WTC11 (cell line): ENCODE results near the gene ZFPL1.

Experiments used
- CTCF ChIP-seq: fragments of 200-600 bp; IDR thresholded peaks from 2 replicates; pipeline ENCODE4 v1.8.0; 2022; ENCODE audit warnings: antibody characterized with exemption
- E2F4 ChIP-seq: sonication (generic); formaldehyde crosslinking; IDR thresholded peaks from 2 replicates; pipeline ENCODE4 v1.8.1; 2022; ENCODE audit warnings: low read depth, mild to moderate bottlenecking, moderate library complexity, missing genetic modification reagents, borderline replicate concordance
- TF ChIP-seq, protein P1 (sequence below): sonication (generic); formaldehyde crosslinking; IDR thresholded peaks from 2 replicates; pipeline ENCODE4 v1.8.0; 2022; ENCODE audit warnings: mild to moderate bottlenecking, missing genetic modification reagents
- TF ChIP-seq, protein P2 (sequence below): sonication (generic); formaldehyde crosslinking; IDR thresholded peaks from 2 replicates; pipeline ENCODE4 v1.8.0; 2022; ENCODE audit warnings: missing genetic modification reagents
- TF ChIP-seq, protein P3 (sequence below): sonication (generic); formaldehyde crosslinking; IDR thresholded peaks from 2 replicates; pipeline ENCODE4 v1.8.0; 2023; ENCODE audit warnings: missing genetic modification reagents

DNA sequence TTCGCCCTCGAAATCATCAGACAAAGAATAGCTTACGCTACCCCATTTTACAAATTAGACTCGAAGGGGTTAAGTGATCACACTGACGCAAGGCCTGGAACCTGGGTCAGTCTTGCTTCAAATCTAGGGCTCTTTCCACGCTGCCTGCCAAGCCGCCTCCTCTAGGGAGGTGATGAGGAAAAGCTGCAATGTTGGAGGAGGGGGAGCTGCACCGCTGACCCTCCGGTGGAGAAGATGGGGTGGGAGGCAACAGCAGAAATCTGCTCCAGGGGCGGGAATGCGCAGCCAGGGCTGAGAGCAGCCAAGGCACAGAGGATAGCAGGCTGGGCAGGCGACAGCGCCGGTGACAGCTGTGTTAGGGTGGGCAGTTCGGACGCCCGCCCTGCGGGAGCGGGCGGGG lies 49.7 kb downstream of the ZFPL1 start:
- TF ChIP-seq, protein P1, sequence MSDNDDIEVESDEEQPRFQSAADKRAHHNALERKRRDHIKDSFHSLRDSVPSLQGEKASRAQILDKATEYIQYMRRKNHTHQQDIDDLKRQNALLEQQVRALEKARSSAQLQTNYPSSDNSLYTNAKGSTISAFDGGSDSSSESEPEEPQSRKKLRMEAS (CRISPR knock-in tag), result no peak
- TF ChIP-seq, protein P2, sequence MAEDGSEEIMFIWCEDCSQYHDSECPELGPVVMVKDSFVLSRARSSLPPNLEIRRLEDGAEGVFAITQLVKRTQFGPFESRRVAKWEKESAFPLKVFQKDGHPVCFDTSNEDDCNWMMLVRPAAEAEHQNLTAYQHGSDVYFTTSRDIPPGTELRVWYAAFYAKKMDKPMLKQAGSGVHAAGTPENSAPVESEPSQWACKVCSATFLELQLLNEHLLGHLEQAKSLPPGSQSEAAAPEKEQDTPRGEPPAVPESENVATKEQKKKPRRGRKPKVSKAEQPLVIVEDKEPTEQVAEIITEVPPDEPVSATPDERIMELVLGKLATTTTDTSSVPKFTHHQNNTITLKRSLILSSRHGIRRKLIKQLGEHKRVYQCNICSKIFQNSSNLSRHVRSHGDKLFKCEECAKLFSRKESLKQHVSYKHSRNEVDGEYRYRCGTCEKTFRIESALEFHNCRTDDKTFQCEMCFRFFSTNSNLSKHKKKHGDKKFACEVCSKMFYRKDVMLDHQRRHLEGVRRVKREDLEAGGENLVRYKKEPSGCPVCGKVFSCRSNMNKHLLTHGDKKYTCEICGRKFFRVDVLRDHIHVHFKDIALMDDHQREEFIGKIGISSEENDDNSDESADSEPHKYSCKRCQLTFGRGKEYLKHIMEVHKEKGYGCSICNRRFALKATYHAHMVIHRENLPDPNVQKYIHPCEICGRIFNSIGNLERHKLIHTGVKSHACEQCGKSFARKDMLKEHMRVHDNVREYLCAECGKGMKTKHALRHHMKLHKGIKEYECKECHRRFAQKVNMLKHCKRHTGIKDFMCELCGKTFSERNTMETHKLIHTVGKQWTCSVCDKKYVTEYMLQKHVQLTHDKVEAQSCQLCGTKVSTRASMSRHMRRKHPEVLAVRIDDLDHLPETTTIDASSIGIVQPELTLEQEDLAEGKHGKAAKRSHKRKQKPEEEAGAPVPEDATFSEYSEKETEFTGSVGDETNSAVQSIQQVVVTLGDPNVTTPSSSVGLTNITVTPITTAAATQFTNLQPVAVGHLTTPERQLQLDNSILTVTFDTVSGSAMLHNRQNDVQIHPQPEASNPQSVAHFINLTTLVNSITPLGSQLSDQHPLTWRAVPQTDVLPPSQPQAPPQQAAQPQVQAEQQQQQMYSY (CRISPR knock-in tag), result no peak
- TF ChIP-seq E2F4 (CRISPR knock-in tag) (no peak), CTCF (no peak)
- TF ChIP-seq, protein P3, sequence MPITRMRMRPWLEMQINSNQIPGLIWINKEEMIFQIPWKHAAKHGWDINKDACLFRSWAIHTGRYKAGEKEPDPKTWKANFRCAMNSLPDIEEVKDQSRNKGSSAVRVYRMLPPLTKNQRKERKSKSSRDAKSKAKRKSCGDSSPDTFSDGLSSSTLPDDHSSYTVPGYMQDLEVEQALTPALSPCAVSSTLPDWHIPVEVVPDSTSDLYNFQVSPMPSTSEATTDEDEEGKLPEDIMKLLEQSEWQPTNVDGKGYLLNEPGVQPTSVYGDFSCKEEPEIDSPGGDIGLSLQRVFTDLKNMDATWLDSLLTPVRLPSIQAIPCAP (CRISPR knock-in tag), result no peak
